Esophagus muscularis mucosa (tissue), 4 donors: ENCODE data around the gene ZNF648. TPM values are rescaled to one million over a fixed set of nuclear protein-coding genes. Genes with fewer than 3 reads are reported as not detected.

Source experiments
- DNase-seq: peaks from one replicate; pipeline ENCODE4 v3.0.0-alpha.2; 2017; ENCODE audit errors: extremely low spot score
- H3K27ac ChIP-seq, 4 donors: fragments of 200-600 bp; sonication (generic); replicated peaks in 1 of 4; 1 replicate in 3 of 4; 2 replicates in 1 of 4; pipeline ENCODE4 v1.5.1; 2016 to 2019; ENCODE audit warnings: mild to moderate bottlenecking in 1 of 4
- H3K27me3 ChIP-seq, 4 donors: fragments of 200-600 bp; sonication (generic); one replicate each; pipeline versions ENCODE4 v1.5.1 to v1.6.0; 2016 to 2019
- H3K36me3 ChIP-seq, 4 donors: fragments of 200-600 bp; sonication (generic); one replicate each; pipeline ENCODE4 v1.5.1; 2016 to 2019
- H3K4me1 ChIP-seq, 4 donors: fragments of 200-600 bp; sonication (generic); one replicate each; pipeline ENCODE4 v1.5.1; 2016 to 2019
- H3K4me3 ChIP-seq, 4 donors: fragments of 200-600 bp; sonication (generic); 1 replicate in 2 of 4; 2 replicates in 2 of 4; pipeline ENCODE4 v1.5.1; 2016 to 2019; ENCODE audit warnings: mild to moderate bottlenecking in 4 of 4, moderate library complexity in 1 of 4
- H3K9me3 ChIP-seq, 4 donors: fragments of 200-600 bp; sonication (generic); 1 replicate in 3 of 4; 2 replicates in 1 of 4; pipeline ENCODE4 v1.5.1; 2016 to 2019
- EP300 ChIP-seq: sonication (generic); formaldehyde crosslinking; IDR thresholded peaks from one replicate; pipeline ENCODE4 v1.6.1; 2017; ENCODE audit warnings: antibody characterized with exemption
- POLR2A ChIP-seq: fragments of 450-650 bp; IDR thresholded peaks from one replicate; pipeline ENCODE4 v1.6.1; 2017; ENCODE audit warnings: antibody characterized with exemption, moderate library complexity, mild to moderate bottlenecking, low read depth
- POLR2AphosphoS5 ChIP-seq, 2 donors: sonication (generic); formaldehyde crosslinking; IDR thresholded peaks; one replicate each; pipeline ENCODE4 v1.6.1; 2017; ENCODE audit warnings: antibody characterized with exemption in 2 of 2
- WGBS: methylation state at CpG from one replicate; pipeline ENCODE4 v1.1.5; 2018; 5-methylcytosine and 5-hydroxymethylcytosine counted together
- intact Hi-C: fragments of 100-400 bp; cut with DNase I; formaldehyde crosslinking; loops from one replicate; pipeline ENCODE4 v1.15.1; 2023
- total RNA-seq, 4 donors: library from RNA; depleted of rRNA; stranded (reverse); fragments of >200 nt; gene quantifications; one replicate each; pipeline versions ENCODE4 v1.1.0 to v1.2.1, GENCODE V29; 2016
- TF ChIP-seq, protein P1 (sequence below), 3 experiments: fragments of 200-600 bp in 2 of 3; fragments of 450-650 bp in 1 of 3; sonication (generic) in 2 of 3; IDR thresholded peaks; one replicate each; pipeline ENCODE4 v1.5.1; 2017 to 2019; ENCODE audit warnings: antibody characterized with exemption in 3 of 3, mild to moderate bottlenecking in 2 of 3, moderate library complexity in 1 of 3

The ZNF648 gene, protein sequence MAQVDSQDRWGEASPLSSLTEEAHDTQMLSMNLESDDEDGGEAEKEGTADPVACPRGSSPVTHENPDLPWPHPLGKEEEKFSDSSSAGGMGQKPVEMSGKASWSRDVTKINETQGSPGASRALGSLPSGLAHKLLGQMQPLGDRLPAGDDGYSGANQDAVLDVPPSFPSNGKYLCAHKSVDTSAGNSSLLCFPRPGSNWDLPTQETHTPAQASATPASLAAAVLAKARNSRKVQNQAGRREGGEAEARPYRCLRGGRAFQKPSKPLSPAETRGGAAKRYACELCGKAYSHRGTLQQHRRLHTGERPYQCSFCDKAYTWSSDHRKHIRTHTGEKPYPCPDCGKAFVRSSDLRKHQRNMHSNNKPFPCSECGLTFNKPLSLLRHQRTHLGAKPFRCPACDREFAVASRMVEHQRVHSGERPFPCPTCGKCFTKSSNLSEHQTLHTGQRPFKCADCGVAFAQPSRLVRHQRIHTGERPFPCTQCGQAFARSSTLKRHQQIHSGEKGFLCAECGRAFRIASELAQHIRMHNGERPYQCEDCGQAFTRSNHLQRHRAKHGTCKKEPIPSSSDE
- total RNA-seq, result not detected

DNA sequence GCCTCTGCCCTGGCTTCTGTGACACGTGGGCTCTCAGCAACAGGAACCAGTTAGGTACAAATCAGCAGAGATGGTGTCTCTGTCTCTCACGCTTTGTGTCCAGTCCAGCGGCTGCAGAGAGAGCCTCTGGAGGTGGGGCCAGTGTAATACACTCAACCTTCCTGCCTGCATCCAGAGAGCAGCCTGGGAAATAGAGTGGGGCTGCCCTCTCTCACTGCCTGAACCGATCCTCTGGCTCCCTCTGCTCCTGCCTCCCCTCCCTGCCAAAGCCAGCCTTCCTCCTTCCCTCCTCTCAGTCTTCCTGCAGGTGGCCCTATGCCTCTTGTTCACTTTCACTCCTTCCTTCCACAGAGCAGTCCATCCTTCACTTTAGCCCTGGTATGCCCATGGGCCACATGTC, at the start of gene ZNF648:
Gene ZNF648 (minus strand): TSS at position 119 of the 400 bp plus-strand sequence. CDS start 3,702 bp downstream, outside the sequence.
- intact Hi-C loops, result no loop called here
- whole genome bisulfite sequencing, result 32% methylated on average over 4 of the region's 4 CpGs
- H3K4me1 ChIP-seq, result peaks cover 0 to 7% (median 3%) of the 10 kb centered on the region in 4 donors

DNA sequence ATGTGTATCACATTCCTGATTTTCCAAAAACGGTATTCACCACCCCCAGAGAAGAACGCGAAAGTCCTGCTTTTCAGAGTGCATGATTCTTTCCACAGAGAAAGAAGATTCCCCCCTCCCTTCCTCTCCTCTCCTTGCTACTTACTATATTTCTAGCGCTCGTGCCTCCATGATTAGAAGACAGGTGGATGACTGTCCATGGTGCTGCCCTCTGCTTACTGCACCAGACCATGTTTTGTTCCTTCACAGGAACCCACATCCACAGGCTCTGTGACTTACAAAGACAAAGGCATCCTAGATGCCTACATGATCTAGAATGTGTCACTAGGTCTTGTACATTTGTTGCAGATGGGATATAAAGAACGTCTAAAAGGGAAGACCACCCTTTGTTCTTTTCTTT, 49.1 kb upstream of the ZNF648 start:
- H3K4me3 ChIP-seq, result no peak overlapping the region
- H3K36me3 ChIP-seq, result no peaks in the 10 kb centered on the region
- H3K4me1 ChIP-seq, result peaks cover 0 to 4% (median 0%) of the 10 kb centered on the region in 4 donors
- intact Hi-C loops, result no loop called here
- H3K9me3 ChIP-seq, result peaks cover 0 to 7% (median 6%) of the 10 kb centered on the region in 4 donors
- no peak for DNase-seq
- no peak overlapping the region for H3K27ac ChIP-seq
- 94% methylated on average over 6 of the region's 6 CpGs for WGBS
- no peaks in the 10 kb centered on the region for H3K27me3 ChIP-seq
- TF ChIP-seq, protein P1, sequence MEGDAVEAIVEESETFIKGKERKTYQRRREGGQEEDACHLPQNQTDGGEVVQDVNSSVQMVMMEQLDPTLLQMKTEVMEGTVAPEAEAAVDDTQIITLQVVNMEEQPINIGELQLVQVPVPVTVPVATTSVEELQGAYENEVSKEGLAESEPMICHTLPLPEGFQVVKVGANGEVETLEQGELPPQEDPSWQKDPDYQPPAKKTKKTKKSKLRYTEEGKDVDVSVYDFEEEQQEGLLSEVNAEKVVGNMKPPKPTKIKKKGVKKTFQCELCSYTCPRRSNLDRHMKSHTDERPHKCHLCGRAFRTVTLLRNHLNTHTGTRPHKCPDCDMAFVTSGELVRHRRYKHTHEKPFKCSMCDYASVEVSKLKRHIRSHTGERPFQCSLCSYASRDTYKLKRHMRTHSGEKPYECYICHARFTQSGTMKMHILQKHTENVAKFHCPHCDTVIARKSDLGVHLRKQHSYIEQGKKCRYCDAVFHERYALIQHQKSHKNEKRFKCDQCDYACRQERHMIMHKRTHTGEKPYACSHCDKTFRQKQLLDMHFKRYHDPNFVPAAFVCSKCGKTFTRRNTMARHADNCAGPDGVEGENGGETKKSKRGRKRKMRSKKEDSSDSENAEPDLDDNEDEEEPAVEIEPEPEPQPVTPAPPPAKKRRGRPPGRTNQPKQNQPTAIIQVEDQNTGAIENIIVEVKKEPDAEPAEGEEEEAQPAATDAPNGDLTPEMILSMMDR (IDR thresholded peaks at IDR 0.05), result no peak
- TF ChIP-seq POLR2A, result no peak
- TF ChIP-seq POLR2AphosphoS5 (IDR thresholded peaks at IDR 0.05), result no peak
- no peak for TF ChIP-seq EP300

More for the DNA sequence above, at the start of gene ZNF648:
- TF ChIP-seq, protein P1 (IDR thresholded peaks at IDR 0.05), result no peak
- TF ChIP-seq EP300, result no peak
- TF ChIP-seq POLR2AphosphoS5 (IDR thresholded peaks at IDR 0.05), result no peak
- TF ChIP-seq POLR2A, result no peak
- no peak within 1 kb of the TSS for H3K4me3 ChIP-seq
- H3K27ac ChIP-seq, result no peak within 1 kb of the TSS
- DNase-seq, result no peak
- H3K36me3 ChIP-seq, result no peaks in the 10 kb centered on the region
- H3K9me3 ChIP-seq, result peaks cover 0 to 5% (median 0%) of the 10 kb centered on the region in 4 donors
- peaks cover 0 to 43% (median 3%) of the 10 kb centered on the region in 4 donors for H3K27me3 ChIP-seq

DNA sequence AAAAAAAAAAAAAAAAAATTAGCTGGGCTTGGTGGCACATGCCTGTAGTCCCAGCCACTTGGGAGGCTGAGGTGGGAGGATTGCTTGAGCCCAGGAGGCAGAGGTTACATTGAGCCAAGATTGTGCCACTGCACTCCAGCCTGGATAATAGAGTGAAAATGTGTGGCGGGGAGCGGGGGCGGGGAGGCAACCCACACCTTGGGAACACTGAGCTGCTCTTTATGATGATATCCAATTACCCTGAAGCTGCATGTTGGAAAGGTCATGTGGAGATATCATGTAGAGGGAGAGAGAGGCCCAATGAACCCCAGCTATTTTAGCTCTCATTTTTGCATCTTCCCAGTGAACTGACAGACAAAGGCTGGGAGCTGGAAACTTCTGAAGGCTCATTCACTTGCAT, 48.3 kb upstream of the ZNF648 start:
- 100% methylated on average over 3 of the region's 3 CpGs for WGBS
- no peaks in the 10 kb centered on the region for H3K27me3 ChIP-seq
- peaks cover 0 to 7% (median 6%) of the 10 kb centered on the region in 4 donors for H3K9me3 ChIP-seq
- H3K4me1 ChIP-seq, result peaks cover 0 to 4% (median 0%) of the 10 kb centered on the region in 4 donors
- H3K4me3 ChIP-seq, result no peak overlapping the region
- no peak overlapping the region for H3K27ac ChIP-seq
- intact Hi-C loops, result no loop called here
- no peak for DNase-seq
- TF ChIP-seq POLR2AphosphoS5 (IDR thresholded peaks at IDR 0.05) (no peak), POLR2A (no peak), EP300 (no peak)
- TF ChIP-seq, protein P1 (IDR thresholded peaks at IDR 0.05), result no peak
- no peaks in the 10 kb centered on the region for H3K36me3 ChIP-seq

DNA sequence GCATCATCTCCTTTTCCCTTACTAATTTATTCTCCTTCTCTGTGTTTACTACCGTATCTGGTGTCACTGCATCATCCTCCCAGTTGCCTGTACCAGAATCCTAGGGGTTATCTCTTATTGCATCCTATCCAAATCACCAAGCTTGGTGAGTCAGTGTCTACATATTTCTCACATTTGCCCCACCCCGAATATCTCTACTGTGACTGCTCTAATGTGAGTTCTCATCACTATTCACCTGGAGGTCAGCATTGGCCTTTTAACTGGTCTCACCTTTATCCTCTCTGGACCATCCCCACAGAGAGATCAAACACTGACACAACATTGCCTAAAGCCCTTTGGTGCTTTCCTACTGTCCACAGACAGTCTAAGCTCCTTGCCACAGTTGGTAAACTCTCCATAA, 45.7 kb upstream of the ZNF648 start:
- Histone ChIP-seq H3K4me1 (no peaks in the 10 kb centered on the region), H3K27me3 (no peaks in the 10 kb centered on the region), H3K4me3 (no peak overlapping the region), H3K36me3 (no peaks in the 10 kb centered on the region), H3K27ac (no peak overlapping the region), H3K9me3 (peaks cover 0 to 7% (median 6%) of the 10 kb centered on the region in 4 donors)
- intact Hi-C loops, result no loop called here
- 89% methylated on average over 2 of the region's 2 CpGs for WGBS
- peak; percentile 7 for DNase-seq
- TF ChIP-seq POLR2A (no peak), POLR2AphosphoS5 (IDR thresholded peaks at IDR 0.05) (no peak)

DNA sequence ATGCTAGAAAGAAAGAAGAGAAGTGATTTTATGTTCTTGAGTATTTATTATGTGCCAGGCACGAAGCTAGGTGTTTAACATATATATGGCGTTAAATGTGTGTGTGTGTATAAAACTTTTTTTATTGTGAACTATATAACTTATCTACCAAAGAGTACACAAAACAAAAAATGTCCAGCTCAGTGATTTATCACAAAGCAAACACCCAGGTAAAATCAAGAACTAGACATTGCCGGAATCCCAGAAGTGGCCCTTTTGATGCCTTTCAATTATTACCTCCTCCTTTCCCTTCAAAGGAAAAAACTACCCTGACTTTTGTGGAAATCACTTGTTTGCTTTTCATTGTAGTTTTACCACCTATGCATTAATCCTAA, 40.5 kb upstream of the ZNF648 start:
- no peaks in the 10 kb centered on the region for H3K36me3 ChIP-seq
- 86% methylated on average over 3 of the region's 3 CpGs for WGBS
- H3K9me3 ChIP-seq, result peaks cover 0 to 2% (median 0%) of the 10 kb centered on the region in 4 donors
- no peaks in the 10 kb centered on the region for H3K27me3 ChIP-seq
- no peak overlapping the region for H3K27ac ChIP-seq
- no peak overlapping the region for H3K4me3 ChIP-seq
- H3K4me1 ChIP-seq, result peaks cover 0 to 7% (median 3%) of the 10 kb centered on the region in 4 donors
- no peak for TF ChIP-seq POLR2A
- TF ChIP-seq, protein P1 (IDR thresholded peaks at IDR 0.05), result no peak
- no peak for TF ChIP-seq POLR2AphosphoS5 (IDR thresholded peaks at IDR 0.05)
- no peak for TF ChIP-seq EP300
- DNase-seq, result peak; percentile 8
- intact Hi-C loops, result no loop called here
